HCT116 (cell line): ENCODE measurements around the gene RCVRN. TPM values are rescaled to one million over a fixed set of nuclear protein-coding genes. Genes with fewer than 3 reads are reported as not detected.

Source experiments
- ATAC-seq: fragments of 200-7000 bp; cut with Tn5 transposase; 2 replicates; pipeline ENCODE4 v1.9.1; 2020; ENCODE audit warnings: mild to moderate bottlenecking, moderate library complexity
- BruUV-seq: library from RNA; stranded (reverse); fragments of 400-500 nt; replicated peaks from 2 replicates; lab custom pipeline; 2021; lab: Mats Ljungman, UMichigan
- CTCF ChIA-PET: fragments of 300-600 bp; sonication (Branson Sonifier 250); formaldehyde crosslinking; loops from one replicate; lab custom pipeline; 2021; ENCODE audit warnings: antibody characterized with exemption; lab: Charles Lee
- POLR2A ChIA-PET: fragments of 300-600, 350-600 bp; sonication (Branson Sonifier 250); formaldehyde crosslinking; loops from one replicate; lab custom pipeline; 2021; ENCODE audit warnings: antibody characterized with exemption; lab: Charles Lee
- RAD21 ChIA-PET, 2 experiments: fragments of 300-600 bp; sonication (Branson Sonifier 250); formaldehyde crosslinking; loops; one replicate each; lab custom pipeline; 2023; ENCODE audit warnings: low total read pairs in 2 of 2; ENCODE audit not compliant: uncharacterized antibody in 2 of 2, unreplicated experiment in 2 of 2, low non-redundant PET in 1 of 2; lab: Charles Lee
- DNase-seq: peaks from one replicate; pipeline ENCODE4 v3.0.0-alpha.2; 2010; ENCODE audit warnings: low read depth, low spot score
- H2AFZ ChIP-seq: fragments of 200-600 bp; shearing (Covaris generic), sonication (generic); 2 replicates; pipeline ENCODE4 v1.6.1; 2017; ENCODE audit warnings: low read depth, mixed run types, mixed read lengths, antibody characterized with exemption, low read length; ENCODE audit not compliant: poor library complexity, severe bottlenecking
- H3K27ac ChIP-seq: 2 replicates; pipeline ENCODE4 v1.5.1; 2012; ENCODE audit warnings: low read depth, low read length
- H3K27me3 ChIP-seq: fragments of 200-600 bp; sonication (generic); 2 replicates; pipeline ENCODE4 v1.6.1; 2016; ENCODE audit warnings: mixed run types, low read length, mixed read lengths; ENCODE audit not compliant: insufficient read depth
- H3K36me3 ChIP-seq, 2 experiments: fragments of 200-500 bp in 1 of 2; fragments of 200-600 bp in 1 of 2; sonication (Bioruptor generic) in 1 of 2; sonication (generic) in 1 of 2; 2 replicates each; pipeline versions ENCODE4 v1.5.1 to v1.6.1; 2014 to 2016; ENCODE audit warnings: low read length in 2 of 2, inconsistent platforms in 1 of 2, mixed read lengths in 1 of 2, mixed run types in 1 of 2; ENCODE audit not compliant: insufficient read depth in 2 of 2, control insufficient read depth in 1 of 2
- H3K4me1 ChIP-seq, 2 experiments: fragments of 200-600 bp in 1 of 2; sonication (generic) in 1 of 2; 2 replicates each; pipeline versions ENCODE4 v1.5.1 to v1.6.1; 2012 to 2017; ENCODE audit warnings: low read length in 2 of 2, inconsistent platforms in 1 of 2, mild to moderate bottlenecking in 1 of 2, mixed read lengths in 1 of 2, mixed run types in 1 of 2, moderate library complexity in 1 of 2; ENCODE audit not compliant: insufficient read depth in 2 of 2, control insufficient read depth in 1 of 2
- H3K4me2 ChIP-seq: fragments of 200-600 bp; sonication (generic); 2 replicates; pipeline ENCODE4 v1.6.1; 2017; ENCODE audit warnings: mixed run types, low read length, mixed read lengths
- H3K4me3 ChIP-seq, 2 experiments: fragments of 200-600 bp in 1 of 2; sonication (generic) in 1 of 2; replicated peaks in 1 of 2; 2 replicates each; pipeline ENCODE4 v1.5.1; 2011 to 2016; ENCODE audit warnings: low read length in 2 of 2, control low read depth in 1 of 2, low read depth in 1 of 2, mild to moderate bottlenecking in 1 of 2, mixed read lengths in 1 of 2, mixed run types in 1 of 2
- H3K79me2 ChIP-seq: fragments of 200-600 bp; sonication (generic); 2 replicates; pipeline ENCODE4 v1.6.1; 2017; ENCODE audit warnings: mild to moderate bottlenecking, mixed run types, low read length, moderate library complexity, mixed read lengths; ENCODE audit not compliant: insufficient read depth
- H3K9ac ChIP-seq: fragments of 200-600 bp; sonication (generic); 2 replicates; pipeline ENCODE4 v1.6.1; 2016; ENCODE audit warnings: low read length, mixed read lengths
- H3K9me2 ChIP-seq: fragments of 200-600 bp; sonication (generic), shearing (Covaris generic); 2 replicates; pipeline ENCODE4 v1.6.1; 2017; ENCODE audit warnings: mixed run types, mild to moderate bottlenecking, moderate library complexity; ENCODE audit not compliant: insufficient read depth
- H3K9me3 ChIP-seq, 2 experiments: fragments of 200-500 bp in 1 of 2; fragments of 200-600 bp in 1 of 2; sonication (Bioruptor generic) in 1 of 2; sonication (generic) in 1 of 2; 2 replicates each; pipeline ENCODE4 v1.6.1; 2014 to 2017; ENCODE audit warnings: low read length in 2 of 2, mixed read lengths in 2 of 2, inconsistent platforms in 1 of 2, low read depth in 1 of 2, mild to moderate bottlenecking in 1 of 2, mixed run types in 1 of 2, moderate library complexity in 1 of 2; ENCODE audit not compliant: control insufficient read depth in 1 of 2, insufficient read depth in 1 of 2
- H4K20me1 ChIP-seq: fragments of 200-600 bp; sonication (generic), shearing (Covaris generic); 2 replicates; pipeline ENCODE4 v1.6.1; 2017; ENCODE audit warnings: mixed run types, mild to moderate bottlenecking, moderate library complexity; ENCODE audit not compliant: insufficient read depth
- CBX3 ChIP-seq: IDR thresholded peaks from 2 replicates; pipeline ENCODE4 v1.6.1; 2012; ENCODE audit warnings: low read depth
- CEBPB ChIP-seq: IDR thresholded peaks from 2 replicates; pipeline ENCODE4 v1.6.1; 2012; ENCODE audit warnings: low read depth
- EZH2 ChIP-seq: fragments of 200-600 bp; sonication (generic); IDR thresholded peaks from 2 replicates; pipeline ENCODE4 v1.6.1; 2017; ENCODE audit warnings: antibody characterized with exemption, mixed run types
- EZH2phosphoT487 ChIP-seq: fragments of 200-600 bp; IDR thresholded peaks from 2 replicates; pipeline ENCODE4 v1.6.1; 2018; ENCODE audit warnings: antibody characterized with exemption, borderline replicate concordance
- JUND ChIP-seq: IDR thresholded peaks from 2 replicates; pipeline ENCODE4 v1.6.1; 2012
- MAX ChIP-seq: IDR thresholded peaks from 2 replicates; pipeline ENCODE4 v1.6.1; 2012
- POLR2A ChIP-seq: IDR thresholded peaks from 2 replicates; pipeline ENCODE4 v1.7.0; 2011; ENCODE audit warnings: borderline replicate concordance; ENCODE audit not compliant: insufficient read depth, insufficient read length; ENCODE audit errors: extremely low read depth
- POLR2AphosphoS5 ChIP-seq: IDR thresholded peaks from 2 replicates; pipeline ENCODE4 v1.6.1; 2011; ENCODE audit warnings: mild to moderate bottlenecking, low read depth, low read length, moderate library complexity
- RAD21 ChIP-seq: IDR thresholded peaks from 2 replicates; pipeline ENCODE4 v1.6.1; 2012; ENCODE audit warnings: low read depth, mild to moderate bottlenecking
- SIN3A ChIP-seq: IDR thresholded peaks from 2 replicates; pipeline ENCODE4 v1.6.1; 2012; ENCODE audit warnings: low read depth
- SP1 ChIP-seq: IDR thresholded peaks from 2 replicates; pipeline ENCODE4 v1.6.1; 2012; ENCODE audit warnings: low read depth
- SRF ChIP-seq: IDR thresholded peaks from 2 replicates; pipeline ENCODE4 v1.6.1; 2012; ENCODE audit warnings: low read depth
- TCF7L2 ChIP-seq: IDR thresholded peaks from 2 replicates; pipeline ENCODE4 v1.7.0; 2011; ENCODE audit warnings: borderline replicate concordance, inconsistent platforms; ENCODE audit not compliant: insufficient read depth, insufficient read length; ENCODE audit errors: extremely low read depth
- YY1 ChIP-seq: IDR thresholded peaks from 2 replicates; pipeline ENCODE4 v1.6.1; 2011; ENCODE audit warnings: low read length, low read depth, moderate library complexity, mild to moderate bottlenecking; ENCODE audit not compliant: insufficient replicate concordance; ENCODE audit errors: extremely low read depth
- ZBTB33 ChIP-seq: IDR thresholded peaks from 2 replicates; pipeline ENCODE4 v1.6.1; 2011; ENCODE audit warnings: mild to moderate bottlenecking, low read length, moderate library complexity; ENCODE audit not compliant: insufficient replicate concordance; ENCODE audit errors: extremely low read depth
- ZNF274 ChIP-seq: fragments of 200-500 bp; sonication (Bioruptor generic); IDR thresholded peaks from 2 replicates; pipeline ENCODE4 v1.6.1; 2014; ENCODE audit warnings: mild to moderate bottlenecking, low read depth, low read length, inconsistent platforms
- intact Hi-C: fragments of 100-400 bp; cut with micrococcal nuclease; formaldehyde crosslinking; loops from 2 replicates; pipeline ENCODE4 v1.10.0; 2022
- total RNA-seq: library from RNA; stranded (reverse); gene quantifications from one replicate; pipeline ENCODE4 v1.2.1, GENCODE V29; 2021; ENCODE audit not compliant: unreplicated experiment
- TF ChIP-seq, protein P1 (sequence below): IDR thresholded peaks from 2 replicates; pipeline ENCODE4 v1.6.1; 2012; ENCODE audit warnings: low read depth

Gene RCVRN
- total RNA-seq, 1 experiment from 2014 or later: not detected

GRCh38 chr17:9860851-9861250, 44.2 kb downstream of the RCVRN start:
- Histone ChIP-seq H3K27ac (no peak overlapping the region), H3K9ac (no peak overlapping the region), H3K4me2 (no peak overlapping the region), H3K9me2 (no peaks in the 10 kb centered on the region), H3K36me3 (no peaks in the 10 kb centered on the region), H4K20me1 (no peaks in the 10 kb centered on the region), H3K4me1 (no peaks in the 10 kb centered on the region), H2AFZ (no peak overlapping the region), H3K9me3 (peaks cover 0 to 10% of the 10 kb centered on the region in 2 experiments; a peak in 1 of 4 replicates), H3K79me2 (no peaks in the 10 kb centered on the region), H3K27me3 (no peaks in the 10 kb centered on the region), H3K4me3 (no peak overlapping the region)
- DNase-seq (no peak), ATAC-seq (no peak)
- ChIA-PET CTCF (no interaction called here), POLR2A (no interaction called here), RAD21 (no interaction called here)
- intact Hi-C loops: no loop called here
- BruUV-seq: no TSS peak
- TF ChIP-seq EZH2 (no peak), ZNF274 (no peak), CBX3 (no peak)

DNA sequence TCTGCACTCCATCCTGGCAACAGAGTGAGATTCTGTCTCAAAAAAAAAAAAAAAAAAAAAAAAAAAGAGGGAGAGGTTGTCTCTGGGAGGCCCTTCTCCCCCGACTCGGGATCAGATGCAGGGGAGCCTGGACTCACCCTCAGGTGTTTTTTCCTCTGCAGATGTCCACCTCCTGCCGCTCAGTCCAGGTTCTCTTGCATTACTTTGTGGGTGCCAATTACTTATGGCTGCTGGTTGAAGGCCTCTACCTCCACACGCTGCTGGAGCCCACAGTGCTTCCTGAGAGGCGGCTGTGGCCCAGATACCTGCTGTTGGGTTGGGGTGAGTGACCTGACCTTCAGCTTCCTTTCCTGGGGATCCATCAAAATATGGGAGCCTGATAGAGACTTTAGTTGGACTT, 45.3 kb downstream of the RCVRN start:
- H3K9me2 ChIP-seq: no peaks in the 10 kb centered on the region
- no peaks in the 10 kb centered on the region for H3K36me3 ChIP-seq
- H3K4me3 ChIP-seq: no peak overlapping the region
- no peaks in the 10 kb centered on the region for H4K20me1 ChIP-seq
- no TSS peak for BruUV-seq
- H3K27me3 ChIP-seq: no peaks in the 10 kb centered on the region
- CTCF ChIA-PET: no interaction called here
- no peak overlapping the region for H3K4me2 ChIP-seq
- RAD21 ChIA-PET: no interaction called here
- POLR2A ChIA-PET: no interaction called here
- no peaks in the 10 kb centered on the region for H3K4me1 ChIP-seq
- intact Hi-C loops: no loop called here
- ATAC-seq (no peak), DNase-seq (no peak)
- H3K79me2 ChIP-seq: no peaks in the 10 kb centered on the region
- H2AFZ ChIP-seq: no peak overlapping the region
- H3K9ac ChIP-seq: no peak overlapping the region
- H3K27ac ChIP-seq: no peak overlapping the region
- peaks cover 0 to 10% of the 10 kb centered on the region in 2 experiments; a peak in 1 of 4 replicates for H3K9me3 ChIP-seq
- TF ChIP-seq SP1: no peak
- TF ChIP-seq YY1: no peak
- TF ChIP-seq SIN3A: no peak
- TF ChIP-seq EZH2: no peak
- TF ChIP-seq SRF: no peak
- no peak for TF ChIP-seq MAX
- no peak for TF ChIP-seq CEBPB
- TF ChIP-seq POLR2A: no peak
- TF ChIP-seq TCF7L2: no peak
- TF ChIP-seq, protein P1, sequence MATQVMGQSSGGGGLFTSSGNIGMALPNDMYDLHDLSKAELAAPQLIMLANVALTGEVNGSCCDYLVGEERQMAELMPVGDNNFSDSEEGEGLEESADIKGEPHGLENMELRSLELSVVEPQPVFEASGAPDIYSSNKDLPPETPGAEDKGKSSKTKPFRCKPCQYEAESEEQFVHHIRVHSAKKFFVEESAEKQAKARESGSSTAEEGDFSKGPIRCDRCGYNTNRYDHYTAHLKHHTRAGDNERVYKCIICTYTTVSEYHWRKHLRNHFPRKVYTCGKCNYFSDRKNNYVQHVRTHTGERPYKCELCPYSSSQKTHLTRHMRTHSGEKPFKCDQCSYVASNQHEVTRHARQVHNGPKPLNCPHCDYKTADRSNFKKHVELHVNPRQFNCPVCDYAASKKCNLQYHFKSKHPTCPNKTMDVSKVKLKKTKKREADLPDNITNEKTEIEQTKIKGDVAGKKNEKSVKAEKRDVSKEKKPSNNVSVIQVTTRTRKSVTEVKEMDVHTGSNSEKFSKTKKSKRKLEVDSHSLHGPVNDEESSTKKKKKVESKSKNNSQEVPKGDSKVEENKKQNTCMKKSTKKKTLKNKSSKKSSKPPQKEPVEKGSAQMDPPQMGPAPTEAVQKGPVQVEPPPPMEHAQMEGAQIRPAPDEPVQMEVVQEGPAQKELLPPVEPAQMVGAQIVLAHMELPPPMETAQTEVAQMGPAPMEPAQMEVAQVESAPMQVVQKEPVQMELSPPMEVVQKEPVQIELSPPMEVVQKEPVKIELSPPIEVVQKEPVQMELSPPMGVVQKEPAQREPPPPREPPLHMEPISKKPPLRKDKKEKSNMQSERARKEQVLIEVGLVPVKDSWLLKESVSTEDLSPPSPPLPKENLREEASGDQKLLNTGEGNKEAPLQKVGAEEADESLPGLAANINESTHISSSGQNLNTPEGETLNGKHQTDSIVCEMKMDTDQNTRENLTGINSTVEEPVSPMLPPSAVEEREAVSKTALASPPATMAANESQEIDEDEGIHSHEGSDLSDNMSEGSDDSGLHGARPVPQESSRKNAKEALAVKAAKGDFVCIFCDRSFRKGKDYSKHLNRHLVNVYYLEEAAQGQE: no peak
- no peak for TF ChIP-seq RAD21
- TF ChIP-seq ZBTB33: no peak
- no peak for TF ChIP-seq POLR2AphosphoS5
- no peak for TF ChIP-seq EZH2phosphoT487
- no peak for TF ChIP-seq ZNF274
- TF ChIP-seq JUND: no peak
